HCT116 (cell line): ENCODE measurements around the gene GALM. TPM values are rescaled to one million over a fixed set of nuclear protein-coding genes. Genes with fewer than 3 reads are reported as not detected.

ENCODE experiments used
- ATAC-seq: fragments of 200-7000 bp; cut with Tn5 transposase; 2 replicates; pipeline ENCODE4 v1.9.1; 2020; ENCODE audit warnings: mild to moderate bottlenecking, moderate library complexity
- BruUV-seq: library from RNA; stranded (reverse); fragments of 400-500 nt; replicated peaks from 2 replicates; lab custom pipeline; 2021; lab: Mats Ljungman, UMichigan
- CTCF ChIA-PET: fragments of 300-600 bp; sonication (Branson Sonifier 250); formaldehyde crosslinking; loops from one replicate; lab custom pipeline; 2021; ENCODE audit warnings: antibody characterized with exemption; lab: Charles Lee
- POLR2A ChIA-PET: fragments of 300-600, 350-600 bp; sonication (Branson Sonifier 250); formaldehyde crosslinking; loops from one replicate; lab custom pipeline; 2021; ENCODE audit warnings: antibody characterized with exemption; lab: Charles Lee
- RAD21 ChIA-PET, 2 experiments: fragments of 300-600 bp; sonication (Branson Sonifier 250); formaldehyde crosslinking; loops; one replicate each; lab custom pipeline; 2023; ENCODE audit warnings: low total read pairs in 2 of 2; ENCODE audit not compliant: uncharacterized antibody in 2 of 2, unreplicated experiment in 2 of 2, low non-redundant PET in 1 of 2; lab: Charles Lee
- DNase-seq: peaks from one replicate; pipeline ENCODE4 v3.0.0-alpha.2; 2010; ENCODE audit warnings: low read depth, low spot score
- H2AFZ ChIP-seq: fragments of 200-600 bp; shearing (Covaris generic), sonication (generic); 2 replicates; pipeline ENCODE4 v1.6.1; 2017; ENCODE audit warnings: low read depth, mixed run types, mixed read lengths, antibody characterized with exemption, low read length; ENCODE audit not compliant: poor library complexity, severe bottlenecking
- H3K27ac ChIP-seq: 2 replicates; pipeline ENCODE4 v1.5.1; 2012; ENCODE audit warnings: low read depth, low read length
- H3K27me3 ChIP-seq: fragments of 200-600 bp; sonication (generic); 2 replicates; pipeline ENCODE4 v1.6.1; 2016; ENCODE audit warnings: mixed run types, low read length, mixed read lengths; ENCODE audit not compliant: insufficient read depth
- H3K36me3 ChIP-seq, 2 experiments: fragments of 200-500 bp in 1 of 2; fragments of 200-600 bp in 1 of 2; sonication (Bioruptor generic) in 1 of 2; sonication (generic) in 1 of 2; 2 replicates each; pipeline versions ENCODE4 v1.5.1 to v1.6.1; 2014 to 2016; ENCODE audit warnings: low read length in 2 of 2, inconsistent platforms in 1 of 2, mixed read lengths in 1 of 2, mixed run types in 1 of 2; ENCODE audit not compliant: insufficient read depth in 2 of 2, control insufficient read depth in 1 of 2
- H3K4me1 ChIP-seq, 2 experiments: fragments of 200-600 bp in 1 of 2; sonication (generic) in 1 of 2; 2 replicates each; pipeline versions ENCODE4 v1.5.1 to v1.6.1; 2012 to 2017; ENCODE audit warnings: low read length in 2 of 2, inconsistent platforms in 1 of 2, mild to moderate bottlenecking in 1 of 2, mixed read lengths in 1 of 2, mixed run types in 1 of 2, moderate library complexity in 1 of 2; ENCODE audit not compliant: insufficient read depth in 2 of 2, control insufficient read depth in 1 of 2
- H3K4me2 ChIP-seq: fragments of 200-600 bp; sonication (generic); 2 replicates; pipeline ENCODE4 v1.6.1; 2017; ENCODE audit warnings: mixed run types, low read length, mixed read lengths
- H3K4me3 ChIP-seq, 2 experiments: fragments of 200-600 bp in 1 of 2; sonication (generic) in 1 of 2; replicated peaks in 1 of 2; 2 replicates each; pipeline ENCODE4 v1.5.1; 2011 to 2016; ENCODE audit warnings: low read length in 2 of 2, control low read depth in 1 of 2, low read depth in 1 of 2, mild to moderate bottlenecking in 1 of 2, mixed read lengths in 1 of 2, mixed run types in 1 of 2
- H3K79me2 ChIP-seq: fragments of 200-600 bp; sonication (generic); 2 replicates; pipeline ENCODE4 v1.6.1; 2017; ENCODE audit warnings: mild to moderate bottlenecking, mixed run types, low read length, moderate library complexity, mixed read lengths; ENCODE audit not compliant: insufficient read depth
- H3K9ac ChIP-seq: fragments of 200-600 bp; sonication (generic); 2 replicates; pipeline ENCODE4 v1.6.1; 2016; ENCODE audit warnings: low read length, mixed read lengths
- H3K9me2 ChIP-seq: fragments of 200-600 bp; sonication (generic), shearing (Covaris generic); 2 replicates; pipeline ENCODE4 v1.6.1; 2017; ENCODE audit warnings: mixed run types, mild to moderate bottlenecking, moderate library complexity; ENCODE audit not compliant: insufficient read depth
- H3K9me3 ChIP-seq, 2 experiments: fragments of 200-500 bp in 1 of 2; fragments of 200-600 bp in 1 of 2; sonication (Bioruptor generic) in 1 of 2; sonication (generic) in 1 of 2; 2 replicates each; pipeline ENCODE4 v1.6.1; 2014 to 2017; ENCODE audit warnings: low read length in 2 of 2, mixed read lengths in 2 of 2, inconsistent platforms in 1 of 2, low read depth in 1 of 2, mild to moderate bottlenecking in 1 of 2, mixed run types in 1 of 2, moderate library complexity in 1 of 2; ENCODE audit not compliant: control insufficient read depth in 1 of 2, insufficient read depth in 1 of 2
- H4K20me1 ChIP-seq: fragments of 200-600 bp; sonication (generic), shearing (Covaris generic); 2 replicates; pipeline ENCODE4 v1.6.1; 2017; ENCODE audit warnings: mixed run types, mild to moderate bottlenecking, moderate library complexity; ENCODE audit not compliant: insufficient read depth
- CEBPB ChIP-seq: IDR thresholded peaks from 2 replicates; pipeline ENCODE4 v1.6.1; 2012; ENCODE audit warnings: low read depth
- JUND ChIP-seq: IDR thresholded peaks from 2 replicates; pipeline ENCODE4 v1.6.1; 2012
- POLR2A ChIP-seq: IDR thresholded peaks from 2 replicates; pipeline ENCODE4 v1.7.0; 2011; ENCODE audit warnings: borderline replicate concordance; ENCODE audit not compliant: insufficient read depth, insufficient read length; ENCODE audit errors: extremely low read depth
- POLR2AphosphoS5 ChIP-seq: IDR thresholded peaks from 2 replicates; pipeline ENCODE4 v1.6.1; 2011; ENCODE audit warnings: mild to moderate bottlenecking, low read depth, low read length, moderate library complexity
- RAD21 ChIP-seq: IDR thresholded peaks from 2 replicates; pipeline ENCODE4 v1.6.1; 2012; ENCODE audit warnings: low read depth, mild to moderate bottlenecking
- SRF ChIP-seq: IDR thresholded peaks from 2 replicates; pipeline ENCODE4 v1.6.1; 2012; ENCODE audit warnings: low read depth
- TCF7L2 ChIP-seq: IDR thresholded peaks from 2 replicates; pipeline ENCODE4 v1.7.0; 2011; ENCODE audit warnings: borderline replicate concordance, inconsistent platforms; ENCODE audit not compliant: insufficient read depth, insufficient read length; ENCODE audit errors: extremely low read depth
- YY1 ChIP-seq: IDR thresholded peaks from 2 replicates; pipeline ENCODE4 v1.6.1; 2011; ENCODE audit warnings: low read length, low read depth, moderate library complexity, mild to moderate bottlenecking; ENCODE audit not compliant: insufficient replicate concordance; ENCODE audit errors: extremely low read depth
- ZNF274 ChIP-seq: fragments of 200-500 bp; sonication (Bioruptor generic); IDR thresholded peaks from 2 replicates; pipeline ENCODE4 v1.6.1; 2014; ENCODE audit warnings: mild to moderate bottlenecking, low read depth, low read length, inconsistent platforms
- intact Hi-C: fragments of 100-400 bp; cut with micrococcal nuclease; formaldehyde crosslinking; loops from 2 replicates; pipeline ENCODE4 v1.10.0; 2022
- total RNA-seq: library from RNA; stranded (reverse); gene quantifications from one replicate; pipeline ENCODE4 v1.2.1, GENCODE V29; 2021; ENCODE audit not compliant: unreplicated experiment
- TF ChIP-seq, protein P1 (sequence below), 3 experiments: fragments of 200-600 bp in 1 of 3; sonication (generic) in 1 of 3; IDR thresholded peaks in 2 of 3; conservative IDR thresholded peaks in 1 of 3; 2 replicates each; pipeline ENCODE4 v1.5.1; 2012 to 2017; ENCODE audit warnings: low read depth in 2 of 3, low read length in 2 of 3, antibody characterized with exemption in 1 of 3, borderline replicate concordance in 1 of 3, control low read depth in 1 of 3, mild to moderate bottlenecking in 1 of 3, mixed read lengths in 1 of 3, mixed run types in 1 of 3, moderate library complexity in 1 of 3; ENCODE audit not compliant: insufficient read depth in 1 of 3
- TF ChIP-seq, protein P2 (sequence below): IDR thresholded peaks from 2 replicates; pipeline ENCODE4 v1.6.1; 2012; ENCODE audit warnings: low read depth

The GALM gene
- total RNA-seq, 1 experiment from 2014 or later: 10.2 TPM

- TF ChIP-seq YY1 (no peak), ZNF274 (no peak), POLR2A (no peak), POLR2AphosphoS5 (no peak), SRF (no peak), TCF7L2 (no peak), JUND (no peak), RAD21 (no peak), CEBPB (no peak)
- TF ChIP-seq, protein P1, sequence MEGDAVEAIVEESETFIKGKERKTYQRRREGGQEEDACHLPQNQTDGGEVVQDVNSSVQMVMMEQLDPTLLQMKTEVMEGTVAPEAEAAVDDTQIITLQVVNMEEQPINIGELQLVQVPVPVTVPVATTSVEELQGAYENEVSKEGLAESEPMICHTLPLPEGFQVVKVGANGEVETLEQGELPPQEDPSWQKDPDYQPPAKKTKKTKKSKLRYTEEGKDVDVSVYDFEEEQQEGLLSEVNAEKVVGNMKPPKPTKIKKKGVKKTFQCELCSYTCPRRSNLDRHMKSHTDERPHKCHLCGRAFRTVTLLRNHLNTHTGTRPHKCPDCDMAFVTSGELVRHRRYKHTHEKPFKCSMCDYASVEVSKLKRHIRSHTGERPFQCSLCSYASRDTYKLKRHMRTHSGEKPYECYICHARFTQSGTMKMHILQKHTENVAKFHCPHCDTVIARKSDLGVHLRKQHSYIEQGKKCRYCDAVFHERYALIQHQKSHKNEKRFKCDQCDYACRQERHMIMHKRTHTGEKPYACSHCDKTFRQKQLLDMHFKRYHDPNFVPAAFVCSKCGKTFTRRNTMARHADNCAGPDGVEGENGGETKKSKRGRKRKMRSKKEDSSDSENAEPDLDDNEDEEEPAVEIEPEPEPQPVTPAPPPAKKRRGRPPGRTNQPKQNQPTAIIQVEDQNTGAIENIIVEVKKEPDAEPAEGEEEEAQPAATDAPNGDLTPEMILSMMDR (IDR thresholded peaks at IDR 0.05 in 2 of 3, conservative IDR thresholded peaks at IDR 0.05 in 1 of 3; ENCODE audit: borderline replicate concordance in 1 of 3, insufficient read depth in 1 of 3, low read depth in 2 of 3, low read length in 2 of 3): no peak
- TF ChIP-seq, protein P2, sequence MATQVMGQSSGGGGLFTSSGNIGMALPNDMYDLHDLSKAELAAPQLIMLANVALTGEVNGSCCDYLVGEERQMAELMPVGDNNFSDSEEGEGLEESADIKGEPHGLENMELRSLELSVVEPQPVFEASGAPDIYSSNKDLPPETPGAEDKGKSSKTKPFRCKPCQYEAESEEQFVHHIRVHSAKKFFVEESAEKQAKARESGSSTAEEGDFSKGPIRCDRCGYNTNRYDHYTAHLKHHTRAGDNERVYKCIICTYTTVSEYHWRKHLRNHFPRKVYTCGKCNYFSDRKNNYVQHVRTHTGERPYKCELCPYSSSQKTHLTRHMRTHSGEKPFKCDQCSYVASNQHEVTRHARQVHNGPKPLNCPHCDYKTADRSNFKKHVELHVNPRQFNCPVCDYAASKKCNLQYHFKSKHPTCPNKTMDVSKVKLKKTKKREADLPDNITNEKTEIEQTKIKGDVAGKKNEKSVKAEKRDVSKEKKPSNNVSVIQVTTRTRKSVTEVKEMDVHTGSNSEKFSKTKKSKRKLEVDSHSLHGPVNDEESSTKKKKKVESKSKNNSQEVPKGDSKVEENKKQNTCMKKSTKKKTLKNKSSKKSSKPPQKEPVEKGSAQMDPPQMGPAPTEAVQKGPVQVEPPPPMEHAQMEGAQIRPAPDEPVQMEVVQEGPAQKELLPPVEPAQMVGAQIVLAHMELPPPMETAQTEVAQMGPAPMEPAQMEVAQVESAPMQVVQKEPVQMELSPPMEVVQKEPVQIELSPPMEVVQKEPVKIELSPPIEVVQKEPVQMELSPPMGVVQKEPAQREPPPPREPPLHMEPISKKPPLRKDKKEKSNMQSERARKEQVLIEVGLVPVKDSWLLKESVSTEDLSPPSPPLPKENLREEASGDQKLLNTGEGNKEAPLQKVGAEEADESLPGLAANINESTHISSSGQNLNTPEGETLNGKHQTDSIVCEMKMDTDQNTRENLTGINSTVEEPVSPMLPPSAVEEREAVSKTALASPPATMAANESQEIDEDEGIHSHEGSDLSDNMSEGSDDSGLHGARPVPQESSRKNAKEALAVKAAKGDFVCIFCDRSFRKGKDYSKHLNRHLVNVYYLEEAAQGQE: no peak
- Histone ChIP-seq H3K9me3 (no peaks in the 10 kb centered on the region), H3K9ac (no peak overlapping the region), H3K79me2 (no peaks in the 10 kb centered on the region), H3K4me2 (no peak overlapping the region), H3K27me3 (no peaks in the 10 kb centered on the region), H3K4me3 (no peak overlapping the region), H2AFZ (no peak overlapping the region), H3K4me1 (no peaks in the 10 kb centered on the region; a peak in 1 of 4 replicates), H4K20me1 (no peaks in the 10 kb centered on the region), H3K9me2 (no peaks in the 10 kb centered on the region), H3K36me3 (no peaks in the 10 kb centered on the region), H3K27ac (no peak overlapping the region)
- ChIA-PET RAD21 (no interaction called here), CTCF (no interaction called here), POLR2A (interaction anchor here (0.9 kb wide), 1 partner anchor 42 kb away, joined by 3 read pairs; the partner anchor contains the start of gene SRSF7)
- intact Hi-C loops: no loop called here
- no TSS peak for BruUV-seq
- DNase-seq (no peak), ATAC-seq (no peak)
Measured at GRCh38 chr2:38708900-38709566, 43.1 kb downstream of the GALM start.
